Calu3 (cell line): ENCODE measurements around the gene EMP3. TPM values are rescaled to one million over a fixed set of nuclear protein-coding genes. Genes with fewer than 3 reads are reported as not detected.

Source experiments
- BruUV-seq: library from RNA; stranded (reverse); fragments of 400-500 nt; replicated peaks from 2 replicates; lab custom pipeline; 2021; lab: Mats Ljungman, UMichigan
- CTCF ChIA-PET: fragments of 300-600 bp; sonication (Branson Sonifier 250); formaldehyde crosslinking; loops from one replicate; lab custom pipeline; 2022; ENCODE audit warnings: antibody characterized with exemption; lab: Charles Lee
- DNase-seq: peaks from one replicate; pipeline ENCODE4 v3.0.0; 2022
- H3K27ac Mint-ChIP-seq: one replicate; pipeline ENCODE4 v1.8.0; 2022; ENCODE audit warnings: mixed read lengths; ENCODE audit not compliant: unreplicated experiment
- H3K27me3 Mint-ChIP-seq: one replicate; pipeline ENCODE4 v1.8.0; 2022; ENCODE audit warnings: mixed read lengths; ENCODE audit not compliant: unreplicated experiment
- H3K36me3 Mint-ChIP-seq: one replicate; pipeline ENCODE4 v1.8.0; 2022; ENCODE audit warnings: mild to moderate bottlenecking, moderate library complexity, mixed read lengths; ENCODE audit not compliant: insufficient read depth, unreplicated experiment
- H3K4me1 Mint-ChIP-seq: one replicate; pipeline ENCODE4 v1.8.0; 2022; ENCODE audit warnings: mild to moderate bottlenecking, low read depth, mixed read lengths; ENCODE audit not compliant: unreplicated experiment
- H3K4me3 Mint-ChIP-seq: one replicate; pipeline ENCODE4 v1.8.0; 2022; ENCODE audit warnings: mild to moderate bottlenecking, low read depth, moderate library complexity, mixed read lengths; ENCODE audit not compliant: unreplicated experiment
- H3K9me3 Mint-ChIP-seq: one replicate; pipeline ENCODE4 v1.8.0; 2022; ENCODE audit warnings: low read depth, mixed read lengths; ENCODE audit not compliant: unreplicated experiment
- intact Hi-C: fragments of 100-400 bp; cut with micrococcal nuclease; formaldehyde crosslinking; loops from one replicate; pipeline ENCODE4 v1.10.0; 2022; ENCODE audit not compliant: unreplicated experiment
- total RNA-seq: library from RNA; stranded (reverse); gene quantifications from 2 replicates; pipeline ENCODE4 v1.2.3, GENCODE V29; 2022
- TF ChIP-seq, protein P1 (sequence below): fragments of 200-600 bp; IDR thresholded peaks from one replicate; pipeline ENCODE4 v1.8.0; 2022; ENCODE audit warnings: antibody characterized with exemption; ENCODE audit not compliant: unreplicated experiment

EMP3 gene
- total RNA-seq, 1 experiment from 2014 or later = 29.5 TPM

DNA sequence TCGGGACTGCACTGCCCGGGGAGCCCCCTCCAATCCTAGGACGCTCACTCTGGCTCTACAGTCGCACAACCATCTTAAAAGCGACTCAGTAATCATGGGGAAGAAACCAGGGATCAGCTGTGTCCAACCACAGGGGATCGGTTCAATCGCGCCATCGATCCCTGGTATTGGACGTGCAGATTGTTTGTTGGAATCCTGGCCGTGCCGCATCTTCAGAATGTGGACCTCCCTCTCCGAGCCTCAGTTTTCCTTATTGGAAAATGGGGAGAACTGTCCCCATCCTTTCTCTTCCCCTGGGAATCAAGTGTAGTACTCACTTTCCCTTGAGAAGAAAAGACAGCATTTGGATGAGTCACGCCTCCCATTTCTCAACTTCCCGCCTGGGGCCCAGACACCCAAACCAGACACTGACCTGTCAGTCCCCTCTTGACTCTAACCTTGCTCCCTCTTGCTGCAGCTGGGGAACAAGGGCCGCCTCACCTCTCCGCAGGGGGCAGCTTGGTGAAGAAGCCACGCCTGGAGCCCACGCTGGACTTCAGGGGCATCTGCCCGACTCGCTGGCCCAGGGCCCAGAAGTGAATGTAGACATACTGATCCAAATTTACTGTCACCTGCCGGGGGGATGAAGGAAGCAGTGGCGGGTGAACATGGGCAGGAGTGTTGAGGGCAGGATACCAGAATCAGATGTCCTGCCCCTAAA lies 17.6 kb downstream of the EMP3 start:
- TF ChIP-seq, protein P1, sequence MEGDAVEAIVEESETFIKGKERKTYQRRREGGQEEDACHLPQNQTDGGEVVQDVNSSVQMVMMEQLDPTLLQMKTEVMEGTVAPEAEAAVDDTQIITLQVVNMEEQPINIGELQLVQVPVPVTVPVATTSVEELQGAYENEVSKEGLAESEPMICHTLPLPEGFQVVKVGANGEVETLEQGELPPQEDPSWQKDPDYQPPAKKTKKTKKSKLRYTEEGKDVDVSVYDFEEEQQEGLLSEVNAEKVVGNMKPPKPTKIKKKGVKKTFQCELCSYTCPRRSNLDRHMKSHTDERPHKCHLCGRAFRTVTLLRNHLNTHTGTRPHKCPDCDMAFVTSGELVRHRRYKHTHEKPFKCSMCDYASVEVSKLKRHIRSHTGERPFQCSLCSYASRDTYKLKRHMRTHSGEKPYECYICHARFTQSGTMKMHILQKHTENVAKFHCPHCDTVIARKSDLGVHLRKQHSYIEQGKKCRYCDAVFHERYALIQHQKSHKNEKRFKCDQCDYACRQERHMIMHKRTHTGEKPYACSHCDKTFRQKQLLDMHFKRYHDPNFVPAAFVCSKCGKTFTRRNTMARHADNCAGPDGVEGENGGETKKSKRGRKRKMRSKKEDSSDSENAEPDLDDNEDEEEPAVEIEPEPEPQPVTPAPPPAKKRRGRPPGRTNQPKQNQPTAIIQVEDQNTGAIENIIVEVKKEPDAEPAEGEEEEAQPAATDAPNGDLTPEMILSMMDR = no peak
- H3K4me1 Mint-ChIP-seq = no peaks in the 10 kb centered on the region
- no peak for DNase-seq

DNA sequence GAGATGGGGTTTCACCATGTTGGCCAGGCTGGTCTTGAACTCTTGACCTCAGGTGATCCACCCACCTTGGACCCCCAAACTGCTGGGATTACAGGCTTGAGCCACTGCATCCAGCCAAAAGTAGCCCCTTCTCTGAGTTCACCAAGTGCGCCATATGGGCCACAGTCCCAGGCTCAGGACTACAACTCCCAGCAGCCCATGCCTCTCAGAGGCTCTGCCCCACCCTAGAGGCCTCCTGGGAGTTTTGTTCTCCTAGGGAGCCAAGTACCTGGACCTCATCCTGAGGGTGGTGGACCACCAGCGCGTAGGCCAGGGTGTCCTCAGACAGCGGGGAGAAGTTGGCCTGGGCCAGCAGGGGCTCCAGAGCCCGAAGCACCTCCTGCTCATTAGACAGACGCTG lies 19.5 kb downstream of the EMP3 start:
- no peak for DNase-seq
- intact Hi-C loops = no loop called here
- Mint-ChIP-seq H3K9me3 (no peaks in the 10 kb centered on the region), H3K4me1 (no peaks in the 10 kb centered on the region), H3K27ac (no peak overlapping the region), H3K4me3 (no peak overlapping the region), H3K27me3 (no peaks in the 10 kb centered on the region), H3K36me3 (peaks cover 4% of the 10 kb centered on the region)
- TF ChIP-seq, protein P1 = no peak
- CTCF ChIA-PET = interaction anchor here (1.2 kb wide), 1 partner anchor 12 kb away, joined by 3 read pairs; no protein-coding TSS in a partner anchor
- BruUV-seq = no TSS peak

More for the DNA sequence above, 17.6 kb downstream of the EMP3 start:
- Mint-ChIP-seq H3K9me3 (no peaks in the 10 kb centered on the region), H3K4me3 (no peak overlapping the region), H3K27me3 (no peaks in the 10 kb centered on the region), H3K36me3 (peaks cover 4% of the 10 kb centered on the region), H3K27ac (no peak overlapping the region)
- CTCF ChIA-PET = no interaction called here
- no TSS peak for BruUV-seq
- intact Hi-C loops = no loop called here

DNA sequence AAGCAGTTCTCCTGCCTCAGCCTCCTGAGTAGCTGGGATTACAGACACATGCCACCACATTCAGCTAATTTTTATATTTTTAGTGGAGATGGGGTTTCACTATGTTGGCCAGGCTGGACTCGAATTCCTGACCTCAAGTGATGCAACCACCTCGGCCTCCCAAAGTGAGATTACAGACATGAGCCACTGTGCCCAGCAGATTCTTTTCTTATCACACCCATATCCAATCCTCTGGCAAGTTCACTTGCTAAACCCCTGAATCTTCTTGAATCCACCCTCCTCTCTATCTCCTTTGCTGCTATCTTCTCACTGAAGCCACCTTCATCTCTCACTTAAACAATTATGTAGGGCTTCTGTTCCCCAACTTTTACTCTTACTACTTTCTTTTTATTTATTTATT lies 20.8 kb downstream of the EMP3 start:
- Mint-ChIP-seq H3K27ac (no peak overlapping the region), H3K27me3 (no peaks in the 10 kb centered on the region), H3K4me3 (no peak overlapping the region), H3K9me3 (no peaks in the 10 kb centered on the region), H3K36me3 (peaks cover 4% of the 10 kb centered on the region), H3K4me1 (no peaks in the 10 kb centered on the region)
- intact Hi-C loops = no loop called here
- CTCF ChIA-PET = no interaction called here
- TF ChIP-seq, protein P1 = no peak
- no TSS peak for BruUV-seq
- DNase-seq = no peak

DNA sequence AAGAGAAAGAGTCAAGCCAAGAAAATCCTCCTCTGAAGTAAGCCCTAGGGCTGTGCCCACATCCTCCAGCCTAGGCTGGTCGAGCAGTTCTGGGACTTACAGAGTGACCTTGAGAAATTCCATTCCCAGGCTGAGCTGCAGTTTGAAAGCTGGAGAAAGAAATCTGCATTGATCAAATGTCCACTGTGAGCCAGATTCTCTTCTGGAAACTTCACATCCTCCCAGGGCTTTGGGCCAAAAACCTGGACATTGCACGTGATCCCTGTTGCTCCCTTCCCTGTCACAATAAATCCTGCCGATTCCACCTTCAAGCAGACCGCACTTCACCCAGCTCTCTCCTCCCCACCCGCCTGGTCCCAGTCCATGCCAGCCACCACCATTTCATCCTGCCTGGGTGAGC lies 22.7 kb downstream of the EMP3 start:
- intact Hi-C loops = no loop called here
- TF ChIP-seq, protein P1 = no peak
- DNase-seq = no peak
- no peaks in the 10 kb centered on the region for H3K9me3 Mint-ChIP-seq
- no peaks in the 10 kb centered on the region for H3K27me3 Mint-ChIP-seq
- H3K4me3 Mint-ChIP-seq = no peak overlapping the region
- no TSS peak for BruUV-seq
- peaks cover 3% of the 10 kb centered on the region for H3K36me3 Mint-ChIP-seq
- CTCF ChIA-PET = interaction anchor here (0.6 to 1.0 kb wide), 2 partner anchors 11 to 225 kb away, joined by 3 to 8 read pairs; no protein-coding TSS in a partner anchor
- no peak overlapping the region for H3K27ac Mint-ChIP-seq
- H3K4me1 Mint-ChIP-seq = no peaks in the 10 kb centered on the region
